ENCODE data around the gene GALNT14. TPM values are rescaled to one million over a fixed set of nuclear protein-coding genes. Genes with fewer than 3 reads are reported as not detected.

GALNT14 gene
- total RNA-seq, 3 donors from 2014 or later = 0.75 TPM; not detected in 2

DNA sequence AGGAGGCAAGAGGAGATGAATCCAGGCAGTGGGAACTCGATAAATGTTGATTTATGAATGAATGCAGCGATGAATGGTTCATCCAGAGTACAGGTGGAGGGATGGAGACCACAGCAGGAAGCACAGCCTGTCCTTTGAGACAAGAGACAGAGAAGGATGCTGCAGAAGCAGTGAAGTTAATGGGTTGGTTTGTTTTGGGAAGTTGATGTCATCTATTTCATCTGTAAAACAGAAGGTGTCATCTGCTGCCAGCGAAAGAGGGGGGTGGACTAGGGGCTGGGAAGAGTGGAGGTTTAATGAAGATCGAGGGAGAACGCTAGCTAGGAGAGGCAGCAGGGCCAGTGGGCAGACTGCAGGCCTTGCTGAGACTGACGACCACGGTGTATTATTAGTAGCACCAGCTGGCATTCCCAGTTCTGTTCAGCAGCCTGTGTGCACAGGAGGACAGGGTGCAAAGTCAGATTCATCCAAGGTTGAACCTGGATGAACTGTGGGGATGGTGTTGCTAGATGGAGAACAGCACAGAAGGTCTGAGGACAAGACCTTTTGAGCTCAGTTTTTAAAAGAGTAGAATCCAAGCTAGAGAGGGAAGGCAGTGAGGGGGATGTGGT, 210.7 kb downstream of the GALNT14 start:
- H3K4me3 ChIP-seq = no peak overlapping the region
- ATAC-seq = no peak
- TF ChIP-seq, protein P1, sequence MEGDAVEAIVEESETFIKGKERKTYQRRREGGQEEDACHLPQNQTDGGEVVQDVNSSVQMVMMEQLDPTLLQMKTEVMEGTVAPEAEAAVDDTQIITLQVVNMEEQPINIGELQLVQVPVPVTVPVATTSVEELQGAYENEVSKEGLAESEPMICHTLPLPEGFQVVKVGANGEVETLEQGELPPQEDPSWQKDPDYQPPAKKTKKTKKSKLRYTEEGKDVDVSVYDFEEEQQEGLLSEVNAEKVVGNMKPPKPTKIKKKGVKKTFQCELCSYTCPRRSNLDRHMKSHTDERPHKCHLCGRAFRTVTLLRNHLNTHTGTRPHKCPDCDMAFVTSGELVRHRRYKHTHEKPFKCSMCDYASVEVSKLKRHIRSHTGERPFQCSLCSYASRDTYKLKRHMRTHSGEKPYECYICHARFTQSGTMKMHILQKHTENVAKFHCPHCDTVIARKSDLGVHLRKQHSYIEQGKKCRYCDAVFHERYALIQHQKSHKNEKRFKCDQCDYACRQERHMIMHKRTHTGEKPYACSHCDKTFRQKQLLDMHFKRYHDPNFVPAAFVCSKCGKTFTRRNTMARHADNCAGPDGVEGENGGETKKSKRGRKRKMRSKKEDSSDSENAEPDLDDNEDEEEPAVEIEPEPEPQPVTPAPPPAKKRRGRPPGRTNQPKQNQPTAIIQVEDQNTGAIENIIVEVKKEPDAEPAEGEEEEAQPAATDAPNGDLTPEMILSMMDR (IDR thresholded peaks at IDR 0.05) = no peak
- no peaks in the 10 kb centered on the region for H3K36me3 ChIP-seq (ENCODE audit: low read depth)
- intact Hi-C loops (cut with DNase I, micrococcal nuclease) = no loop called here
- H3K4me1 ChIP-seq (ENCODE audit: low read depth) = no peaks in the 10 kb centered on the region
- H3K9me3 ChIP-seq = no peaks in the 10 kb centered on the region
- no peak for DNase-seq

DNA sequence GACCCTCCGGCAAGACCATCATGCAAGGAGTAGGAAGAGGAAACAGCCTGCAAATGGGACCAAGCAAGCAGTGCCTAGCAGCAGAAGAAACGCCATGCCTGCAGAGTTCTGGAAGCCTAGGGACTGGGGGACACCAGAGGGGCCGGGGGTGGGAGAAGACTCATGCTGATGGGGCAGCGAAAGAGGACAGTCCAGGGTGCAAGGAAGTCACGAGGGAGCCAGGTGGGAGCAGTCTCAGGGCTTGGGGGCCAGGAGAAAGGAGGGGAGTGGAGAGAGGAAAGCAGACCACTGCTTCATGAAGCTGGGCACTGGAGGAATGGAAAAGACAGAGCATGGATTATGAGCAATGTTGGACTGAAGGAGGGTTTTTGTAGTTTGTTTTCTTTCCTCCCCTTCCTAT, 211.6 kb downstream of the GALNT14 start:
- intact Hi-C loops (cut with DNase I, micrococcal nuclease) = no loop called here
- DNase-seq = no peak
- TF ChIP-seq, protein P1 (IDR thresholded peaks at IDR 0.05) = no peak
- H3K4me3 ChIP-seq = no peak overlapping the region
- no peaks in the 10 kb centered on the region for H3K4me1 ChIP-seq (ENCODE audit: low read depth)
- ATAC-seq = no peak
- H3K9me3 ChIP-seq = no peaks in the 10 kb centered on the region
- H3K36me3 ChIP-seq (ENCODE audit: low read depth) = no peaks in the 10 kb centered on the region

DNA sequence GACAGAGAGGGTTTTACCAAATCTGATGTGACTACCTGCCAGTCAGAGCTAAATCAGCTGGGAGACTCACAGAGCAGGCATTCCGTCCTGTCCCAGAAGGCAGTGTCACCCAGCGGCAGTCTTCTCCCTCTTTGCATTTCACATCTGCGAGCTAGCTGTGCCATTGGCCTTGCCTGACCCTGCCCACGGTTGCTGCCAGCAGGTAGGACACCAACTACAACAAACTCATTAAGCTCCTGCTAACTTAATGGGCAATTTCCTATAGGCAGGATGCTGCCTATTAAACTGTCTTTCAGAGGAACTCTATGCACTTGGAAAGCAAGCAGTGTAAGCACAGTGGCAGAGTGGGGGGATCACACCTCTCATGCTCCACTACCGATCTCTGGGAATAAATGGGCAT, 214.6 kb downstream of the GALNT14 start:
- H3K36me3 ChIP-seq (ENCODE audit: low read depth) = no peaks in the 10 kb centered on the region
- no peaks in the 10 kb centered on the region for H3K4me1 ChIP-seq (ENCODE audit: low read depth)
- ATAC-seq = no peak
- no peak for DNase-seq
- TF ChIP-seq, protein P1 (IDR thresholded peaks at IDR 0.05) = no peak
- H3K9me3 ChIP-seq = no peaks in the 10 kb centered on the region
- intact Hi-C loops (cut with DNase I, micrococcal nuclease) = no loop called here
- no peak overlapping the region for H3K4me3 ChIP-seq

DNA sequence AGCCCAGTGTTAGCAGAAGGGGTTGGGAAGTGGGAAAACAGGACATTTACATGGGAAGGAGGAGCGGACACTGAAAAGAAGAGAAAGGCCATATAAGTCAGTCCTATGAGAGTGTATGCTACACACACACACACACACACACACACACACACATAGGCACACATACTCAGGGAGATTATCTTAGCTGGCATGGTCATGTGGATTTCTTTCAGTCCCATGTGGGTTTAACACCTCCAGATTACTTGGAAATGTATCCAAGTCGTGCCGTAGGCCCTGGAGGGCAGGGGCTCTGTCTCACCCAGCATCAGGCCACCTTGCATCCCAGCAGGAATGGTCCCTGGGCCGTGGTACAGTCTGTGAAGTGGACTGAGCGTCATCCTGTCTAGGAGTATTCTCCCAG, 217.7 kb downstream of the GALNT14 start:
- TF ChIP-seq, protein P1 (IDR thresholded peaks at IDR 0.05) = no peak
- no peak for ATAC-seq
- no peaks in the 10 kb centered on the region for H3K36me3 ChIP-seq (ENCODE audit: low read depth)
- no peak overlapping the region for H3K4me3 ChIP-seq
- no peaks in the 10 kb centered on the region for H3K9me3 ChIP-seq
- no peaks in the 10 kb centered on the region for H3K4me1 ChIP-seq (ENCODE audit: low read depth)
- intact Hi-C loops (cut with DNase I, micrococcal nuclease) = no loop called here
- no peak for DNase-seq

DNA sequence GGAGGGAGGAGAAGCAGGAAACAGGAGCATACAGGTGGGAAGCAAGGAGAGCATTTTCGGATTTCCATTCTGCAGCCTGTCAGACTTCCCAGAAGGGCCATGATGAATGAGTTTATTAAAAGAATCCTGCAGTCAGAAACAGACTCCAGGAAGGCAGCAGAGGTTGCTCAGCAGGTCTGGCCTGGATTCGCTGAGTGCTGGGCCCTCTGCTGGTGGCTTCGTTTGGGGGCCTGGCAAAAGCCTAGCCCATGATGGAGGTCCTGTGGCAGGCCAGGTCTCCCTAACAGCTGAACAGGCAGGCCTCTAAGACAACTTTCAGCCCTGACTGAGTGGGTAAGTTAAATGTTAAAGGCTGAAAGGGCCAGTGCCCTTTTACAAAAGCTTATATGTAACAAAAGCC, 222.8 kb downstream of the GALNT14 start:
- no peaks in the 10 kb centered on the region for H3K4me1 ChIP-seq (ENCODE audit: low read depth)
- H3K9me3 ChIP-seq = no peaks in the 10 kb centered on the region
- intact Hi-C loops (cut with DNase I, micrococcal nuclease) = no loop called here
- H3K4me3 ChIP-seq = no peak overlapping the region
- TF ChIP-seq, protein P1 (IDR thresholded peaks at IDR 0.05) = no peak
- ATAC-seq (no peak), DNase-seq (peak in 2 of 3 donors; percentile 28 to 33)
- no peaks in the 10 kb centered on the region for H3K36me3 ChIP-seq (ENCODE audit: low read depth)

DNA sequence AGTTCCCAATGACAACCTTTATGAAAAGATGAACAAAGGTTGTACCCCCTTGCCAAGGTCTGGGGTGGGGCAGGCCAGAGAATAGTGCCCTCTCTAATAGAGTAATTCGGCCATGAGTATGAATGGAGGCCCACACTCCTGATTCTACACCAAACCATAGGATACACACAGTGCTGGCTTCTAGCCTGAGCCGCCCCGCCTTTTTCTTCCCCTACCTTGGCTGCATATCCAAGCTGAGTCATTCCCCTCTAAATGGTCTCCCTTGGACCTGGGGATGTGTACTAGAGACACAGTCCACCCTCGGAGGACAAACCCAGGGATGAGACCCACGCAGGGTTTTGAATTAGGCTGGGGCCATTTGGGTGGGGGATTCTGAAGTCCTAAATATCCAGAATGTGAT, 223.8 kb downstream of the GALNT14 start:
- no peak for ATAC-seq
- Histone ChIP-seq H3K36me3 (ENCODE audit: low read depth) (no peaks in the 10 kb centered on the region), H3K9me3 (no peaks in the 10 kb centered on the region), H3K4me1 (ENCODE audit: low read depth) (no peaks in the 10 kb centered on the region), H3K4me3 (no peak overlapping the region)
- TF ChIP-seq, protein P1 (IDR thresholded peaks at IDR 0.05) = no peak
- intact Hi-C loops (cut with DNase I, micrococcal nuclease) = no loop called here
- no peak for DNase-seq

Data from mucosa of descending colon (tissue), 3 donors.